Activated CD4-positive, alpha-beta T cell treated with anti-CD3 and anti-CD28 coated beads, Interleukin-2, amount 10 ng/mL, durations not matched to agents 7 days and 5 days (primary cell): ENCODE measurements around the gene PSMD11. TPM values are rescaled to one million over a fixed set of nuclear protein-coding genes. Genes with fewer than 3 reads are reported as not detected.

ENCODE experiments used
- CTCF ChIA-PET: fragments of 350-600 bp; sonication (Branson Sonifier 250); formaldehyde crosslinking; loops from one replicate; lab custom pipeline; 2021; ENCODE audit warnings: antibody characterized with exemption; lab: Charles Lee
- POLR2A ChIA-PET: fragments of 350-600 bp; sonication (Branson Sonifier 250); formaldehyde crosslinking; loops from one replicate; lab custom pipeline; 2021; ENCODE audit warnings: antibody characterized with exemption; lab: Charles Lee
- DNase-seq: peaks from one replicate; pipeline ENCODE4 v3.0.0-alpha.2; 2020
- H3K27ac Mint-ChIP-seq: one replicate; pipeline ENCODE4 v1.8.0; 2021; ENCODE audit warnings: mild to moderate bottlenecking, moderate library complexity, mixed read lengths
- H3K27me3 Mint-ChIP-seq: one replicate; pipeline ENCODE4 v1.8.0; 2021; ENCODE audit warnings: mixed read lengths
- H3K36me3 Mint-ChIP-seq: one replicate; pipeline ENCODE4 v1.8.0; 2021; ENCODE audit warnings: low read depth, mixed read lengths
- H3K4me1 Mint-ChIP-seq: one replicate; pipeline ENCODE4 v1.8.0; 2021; ENCODE audit warnings: mixed read lengths
- H3K4me3 Mint-ChIP-seq: one replicate; pipeline ENCODE4 v1.8.0; 2021; ENCODE audit warnings: mild to moderate bottlenecking, moderate library complexity, mixed read lengths
- H3K9me3 Mint-ChIP-seq: one replicate; pipeline ENCODE4 v1.8.0; 2021; ENCODE audit warnings: mixed read lengths
- total RNA-seq, 2 experiments: library from RNA; stranded (reverse); gene quantifications; one replicate each; pipeline ENCODE4 v1.2.3, GENCODE V29; 2021

The PSMD11 gene
- total RNA-seq, 2 experiments from 2014 or later, result 78.8 to 90.7 TPM

GRCh38 chr17:32486111-32486700, 41.9 kb downstream of the PSMD11 start:
- Mint-ChIP-seq H3K9me3 (no peaks in the 10 kb centered on the region), H3K4me1 (peaks cover 41% of the 10 kb centered on the region), H3K27ac (peak overlapping the region; percentile 81), H3K4me3 (peak overlapping the region; percentile 69), H3K27me3 (no peaks in the 10 kb centered on the region), H3K36me3 (peaks cover 26% of the 10 kb centered on the region)
- POLR2A ChIA-PET, result interaction anchor here (0.6 to 1.7 kb wide), 4 partner anchors 10 to 301 kb away, joined by 3 to 5 read pairs (median 4); no protein-coding TSS in a partner anchor
- peak; percentile 67 for DNase-seq
- CTCF ChIA-PET, result interaction anchor here (0.6 to 4.3 kb wide), 10 partner anchors 10 to 391 kb away, joined by 3 to 22 read pairs (median 4); partner anchors contain the start of genes MYO1D and PSMD11

DNA sequence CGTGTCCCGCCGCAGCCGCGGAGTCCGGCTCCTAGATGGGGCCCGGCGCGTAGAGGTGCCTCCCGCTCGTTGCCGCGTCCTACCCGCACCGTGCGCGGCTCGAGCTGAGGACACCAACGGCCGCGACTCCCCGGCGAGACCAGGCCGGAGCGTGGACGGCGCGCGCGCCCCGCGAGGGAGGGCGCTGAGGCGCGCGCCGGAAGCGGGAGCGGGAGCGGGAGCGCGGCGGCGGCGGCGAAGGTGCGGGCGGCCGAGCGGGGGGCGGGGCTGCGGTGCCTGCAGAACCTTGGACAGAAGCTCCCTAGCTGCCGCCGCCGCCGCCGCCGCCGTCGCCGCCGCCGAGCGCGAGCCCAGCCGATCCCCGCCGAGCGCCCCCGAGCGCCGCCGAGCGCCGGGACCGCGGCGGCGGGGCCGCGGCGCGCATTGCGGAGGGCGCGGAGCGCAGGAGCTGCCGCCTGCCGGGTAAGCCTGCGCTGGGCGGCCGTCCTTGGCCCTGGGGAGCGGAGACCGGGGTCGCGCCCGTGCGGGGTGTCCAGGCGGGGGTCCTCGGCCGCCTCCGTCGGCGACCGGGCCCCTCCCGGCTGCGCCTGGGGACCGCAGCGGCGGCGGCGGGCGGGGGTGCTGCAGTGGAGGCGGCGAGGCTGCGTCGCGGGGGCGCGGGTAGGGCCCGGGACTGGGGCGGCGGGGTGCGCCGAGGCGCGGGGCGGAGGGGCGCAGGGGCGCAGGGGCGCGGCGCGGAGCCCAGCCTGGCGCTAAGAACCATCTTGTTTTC, 42.6 kb downstream of the PSMD11 start, which contains the start of gene CDK5R1:
Gene CDK5R1 (plus strand): TSS at position 293 of the 772 bp plus-strand sequence. CDS start 628 bp downstream, outside the sequence.
- peaks cover 48% of the 10 kb centered on the region for H3K4me1 Mint-ChIP-seq
- H3K27me3 Mint-ChIP-seq, result no peaks in the 10 kb centered on the region

DNA sequence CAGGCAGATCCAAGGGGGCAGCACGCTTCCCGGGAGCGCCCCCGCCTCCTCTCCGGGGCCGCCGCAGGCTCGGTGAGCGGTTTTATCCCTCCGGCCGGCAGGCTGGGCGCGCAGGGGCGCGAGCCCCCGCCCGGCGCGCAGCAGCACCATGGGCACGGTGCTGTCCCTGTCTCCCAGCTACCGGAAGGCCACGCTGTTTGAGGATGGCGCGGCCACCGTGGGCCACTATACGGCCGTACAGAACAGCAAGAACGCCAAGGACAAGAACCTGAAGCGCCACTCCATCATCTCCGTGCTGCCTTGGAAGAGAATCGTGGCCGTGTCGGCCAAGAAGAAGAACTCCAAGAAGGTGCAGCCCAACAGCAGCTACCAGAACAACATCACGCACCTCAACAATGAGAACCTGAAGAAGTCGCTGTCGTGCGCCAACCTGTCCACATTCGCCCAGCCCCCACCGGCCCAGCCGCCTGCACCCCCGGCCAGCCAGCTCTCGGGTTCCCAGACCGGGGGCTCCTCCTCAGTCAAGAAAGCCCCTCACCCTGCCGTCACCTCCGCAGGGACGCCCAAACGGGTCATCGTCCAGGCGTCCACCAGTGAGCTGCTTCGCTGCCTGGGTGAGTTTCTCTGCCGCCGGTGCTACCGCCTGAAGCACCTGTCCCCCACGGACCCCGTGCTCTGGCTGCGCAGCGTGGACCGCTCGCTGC, 43.3 kb downstream of the PSMD11 start:
- no peak for DNase-seq
- H3K36me3 Mint-ChIP-seq, result peaks cover 20% of the 10 kb centered on the region
- H3K9me3 Mint-ChIP-seq, result no peaks in the 10 kb centered on the region
- POLR2A ChIA-PET, result interaction anchor here (1.7 kb wide), 1 partner anchor 36 kb away, joined by 5 read pairs; no protein-coding TSS in a partner anchor
- H3K27ac Mint-ChIP-seq, result peak overlapping the region; percentile 87
- H3K27me3 Mint-ChIP-seq, result no peaks in the 10 kb centered on the region
- CTCF ChIA-PET, result interaction anchor here (1.0 to 4.3 kb wide), 11 partner anchors 21 to 390 kb away, joined by 3 to 22 read pairs (median 4); partner anchors contain the start of genes MYO1D and PSMD11
- peaks cover 55% of the 10 kb centered on the region for H3K4me1 Mint-ChIP-seq
- H3K4me3 Mint-ChIP-seq, result peak overlapping the region; percentile 82

More for the DNA sequence above, 42.6 kb downstream of the PSMD11 start, which contains the start of gene CDK5R1:
- Mint-ChIP-seq H3K4me3 (peak within 1 kb of the TSS; percentile 82), H3K36me3 (peaks cover 20% of the 10 kb centered on the region), H3K27ac (peak within 1 kb of the TSS; percentile 87), H3K9me3 (no peaks in the 10 kb centered on the region)
- ChIA-PET CTCF (interaction anchor here (1.0 to 4.3 kb wide), 9 partner anchors 22 to 390 kb away, joined by 3 to 22 read pairs (median 4); partner anchors contain the start of genes MYO1D and PSMD11), POLR2A (interaction anchor here (0.6 to 1.7 kb wide), 3 partner anchors 13 to 300 kb away, joined by 3 to 5 read pairs (median 5); no protein-coding TSS in a partner anchor)
- peak; percentile 65 for DNase-seq

GRCh38 chr17:32488177-32488542, 43.9 kb downstream of the PSMD11 start:
- peaks cover 60% of the 10 kb centered on the region for H3K4me1 Mint-ChIP-seq
- H3K36me3 Mint-ChIP-seq, result peaks cover 20% of the 10 kb centered on the region
- POLR2A ChIA-PET, result no interaction called here
- CTCF ChIA-PET, result interaction anchor here (1.1 to 3.5 kb wide), 4 partner anchors 19 to 118 kb away, joined by 3 to 13 read pairs (median 4); no protein-coding TSS in a partner anchor
- no peaks in the 10 kb centered on the region for H3K27me3 Mint-ChIP-seq
- H3K27ac Mint-ChIP-seq, result peak overlapping the region; percentile 87
- peak overlapping the region; percentile 82 for H3K4me3 Mint-ChIP-seq
- DNase-seq, result no peak
- no peaks in the 10 kb centered on the region for H3K9me3 Mint-ChIP-seq

- H3K4me3 Mint-ChIP-seq, result peak overlapping the region; percentile 82
- no peaks in the 10 kb centered on the region for H3K27me3 Mint-ChIP-seq
- POLR2A ChIA-PET, result no interaction called here
- H3K9me3 Mint-ChIP-seq, result no peaks in the 10 kb centered on the region
- peaks cover 61% of the 10 kb centered on the region for H3K4me1 Mint-ChIP-seq
- H3K36me3 Mint-ChIP-seq, result peaks cover 20% of the 10 kb centered on the region
- peak overlapping the region; percentile 87 for H3K27ac Mint-ChIP-seq
- CTCF ChIA-PET, result interaction anchor here (1.1 to 3.5 kb wide), 4 partner anchors 19 to 118 kb away, joined by 3 to 13 read pairs (median 4); no protein-coding TSS in a partner anchor
- no peak for DNase-seq
Measured at GRCh38 chr17:32488604-32489180, 44.4 kb downstream of the PSMD11 start.

DNA sequence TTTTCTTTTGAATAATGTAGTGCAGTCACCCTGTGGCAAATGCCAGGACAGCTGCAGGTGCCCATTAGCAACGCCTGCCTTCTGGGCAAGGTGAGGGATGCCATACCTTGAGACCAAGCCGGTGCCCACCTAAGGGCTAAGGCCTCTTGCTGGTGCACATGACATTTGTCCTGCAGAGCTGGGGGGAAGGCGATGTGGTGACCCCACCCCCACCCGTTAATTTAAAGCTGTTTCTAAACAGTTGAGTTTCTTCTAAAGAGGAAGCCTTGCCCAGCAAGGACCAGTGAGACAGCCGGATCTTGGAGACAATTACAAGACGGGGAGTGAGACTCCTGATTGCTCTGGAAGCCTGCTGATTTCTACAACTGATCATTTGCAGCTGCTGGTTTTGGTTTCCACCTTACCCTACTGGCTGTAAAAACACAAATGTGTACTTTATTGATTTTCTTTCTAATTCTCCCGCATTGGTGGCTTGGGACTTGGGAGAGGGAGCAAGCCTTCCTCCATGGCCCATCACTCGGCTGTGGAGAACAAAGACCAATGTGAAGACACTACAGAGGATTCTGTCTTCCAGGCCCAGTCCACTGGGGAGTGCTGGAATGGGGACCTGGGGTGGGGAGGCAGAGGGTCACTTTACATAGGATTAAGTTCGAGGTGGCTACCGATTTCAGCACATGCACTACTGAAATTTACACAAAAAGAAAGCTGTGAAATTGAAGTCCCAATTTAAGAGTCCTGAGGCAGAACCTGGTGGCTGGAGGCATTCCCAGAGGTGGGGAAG, 45.2 kb downstream of the PSMD11 start:
- H3K27ac Mint-ChIP-seq, result peak overlapping the region; percentile 77
- ChIA-PET CTCF (interaction anchor here (1.1 to 3.5 kb wide), 4 partner anchors 16 to 27 kb away, joined by 3 to 13 read pairs (median 4); no protein-coding TSS in a partner anchor), POLR2A (no interaction called here)
- no peak for DNase-seq
- peaks cover 62% of the 10 kb centered on the region for H3K4me1 Mint-ChIP-seq
- H3K9me3 Mint-ChIP-seq, result no peaks in the 10 kb centered on the region
- peaks cover 20% of the 10 kb centered on the region for H3K36me3 Mint-ChIP-seq
- H3K4me3 Mint-ChIP-seq, result peak overlapping the region; percentile 82
- no peaks in the 10 kb centered on the region for H3K27me3 Mint-ChIP-seq

DNA sequence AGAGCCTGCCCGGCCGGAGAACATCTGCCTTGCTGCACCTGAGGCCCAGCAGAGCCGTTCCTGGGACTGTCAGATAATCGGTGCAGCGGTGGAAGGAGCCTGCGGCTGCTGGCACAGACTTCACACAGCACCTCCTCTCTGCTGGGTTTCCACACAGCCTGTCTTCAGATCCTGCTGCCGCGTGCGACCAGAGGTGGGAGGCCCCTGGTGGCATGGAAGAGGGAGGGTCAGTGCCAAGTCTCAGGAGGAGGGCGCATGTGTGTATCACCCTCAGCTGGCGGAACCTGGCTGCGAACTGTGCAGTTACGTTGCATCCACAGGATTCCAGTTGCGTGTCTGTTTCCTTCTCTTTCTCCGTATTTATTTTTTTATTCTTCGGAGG, 45.8 kb downstream of the PSMD11 start:
- H3K9me3 Mint-ChIP-seq, result no peaks in the 10 kb centered on the region
- H3K4me3 Mint-ChIP-seq, result peak overlapping the region; percentile 82
- H3K4me1 Mint-ChIP-seq, result peaks cover 62% of the 10 kb centered on the region
- ChIA-PET CTCF (interaction anchor here (1.1 kb wide), 1 partner anchor 17 kb away, joined by 3 read pairs; no protein-coding TSS in a partner anchor), POLR2A (no interaction called here)
- no peak for DNase-seq
- H3K27ac Mint-ChIP-seq, result peak overlapping the region; percentile 77
- H3K36me3 Mint-ChIP-seq, result peaks cover 20% of the 10 kb centered on the region
- H3K27me3 Mint-ChIP-seq, result no peaks in the 10 kb centered on the region

GRCh38 chr17:32491371-32492263, 47.3 kb downstream of the PSMD11 start:
- no peak for DNase-seq
- Mint-ChIP-seq H3K9me3 (no peaks in the 10 kb centered on the region), H3K4me3 (no peak overlapping the region), H3K4me1 (peaks cover 56% of the 10 kb centered on the region), H3K27me3 (no peaks in the 10 kb centered on the region), H3K36me3 (peaks cover 20% of the 10 kb centered on the region), H3K27ac (peak overlapping the region; percentile 84)
- ChIA-PET POLR2A (no interaction called here), CTCF (interaction anchor here (0.6 to 1.2 kb wide), 4 partner anchors 9 to 85 kb away, joined by 3 to 4 read pairs (median 4); partner anchors contain the start of gene PSMD11)

- Mint-ChIP-seq H3K27me3 (no peaks in the 10 kb centered on the region), H3K27ac (peak overlapping the region; percentile 84), H3K9me3 (no peaks in the 10 kb centered on the region), H3K36me3 (peaks cover 20% of the 10 kb centered on the region), H3K4me1 (peaks cover 56% of the 10 kb centered on the region), H3K4me3 (no peak overlapping the region)
- CTCF ChIA-PET, result interaction anchor here (0.8 to 1.1 kb wide), 2 partner anchors 9 to 59 kb away, joined by 3 to 4 read pairs; no protein-coding TSS in a partner anchor
- POLR2A ChIA-PET, result no interaction called here
- no peak for DNase-seq
Measured at GRCh38 chr17:32492264-32492589, 47.9 kb downstream of the PSMD11 start.

DNA sequence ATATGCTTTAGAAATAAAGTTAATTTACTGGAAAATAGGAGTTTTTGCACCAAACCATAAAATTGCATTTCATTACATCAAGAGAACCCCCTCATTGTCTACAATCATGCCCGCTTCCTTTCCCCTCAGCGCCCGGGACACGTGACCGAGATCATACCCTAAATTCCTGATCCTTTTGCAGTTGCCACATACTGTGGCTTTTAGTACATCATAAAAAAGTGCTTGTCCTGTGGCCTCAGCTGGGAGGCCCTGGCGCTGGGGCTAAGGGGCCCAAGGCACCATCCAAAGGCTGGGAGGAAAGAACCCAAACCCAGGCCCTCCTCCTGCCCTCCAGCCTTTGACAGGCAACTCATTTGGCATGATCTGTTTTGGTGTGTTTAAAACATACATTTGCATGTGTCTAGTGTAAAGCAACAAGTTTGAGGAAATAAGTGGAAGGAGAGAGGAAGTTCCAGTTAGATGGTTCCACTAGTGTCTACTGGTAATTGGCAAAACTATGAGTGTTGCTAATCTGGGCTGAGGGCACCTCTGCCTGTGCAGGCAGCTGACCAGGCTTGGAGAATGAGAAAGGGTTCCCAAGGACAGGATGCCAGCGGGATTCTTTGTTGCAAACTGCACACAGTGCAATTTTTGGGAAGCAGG, 48.5 kb downstream of the PSMD11 start:
- ChIA-PET POLR2A (no interaction called here), CTCF (no interaction called here)
- no peak for DNase-seq
- H3K27ac Mint-ChIP-seq, result peak overlapping the region; percentile 46
- peaks cover 53% of the 10 kb centered on the region for H3K4me1 Mint-ChIP-seq
- no peak overlapping the region for H3K4me3 Mint-ChIP-seq
- no peaks in the 10 kb centered on the region for H3K9me3 Mint-ChIP-seq
- H3K27me3 Mint-ChIP-seq, result no peaks in the 10 kb centered on the region
- peaks cover 17% of the 10 kb centered on the region for H3K36me3 Mint-ChIP-seq
